HG03520 (cell line): ENCODE results near the gene SIGLEC6.
"Not testable (repeated sequence)": the region's sequence is repeated elsewhere in the genome, so short reads cannot be mapped to it uniquely, and the experiment has no call there.

Source experiments
- ATAC-seq: cut with Tn5 transposase; IDR thresholded peaks from one replicate; pipeline ENCODE4 v1.9.1; 2021; ENCODE audit warnings: mild to moderate bottlenecking, moderate library complexity; ENCODE audit not compliant: unreplicated experiment

SIGLEC6 gene

GRCh38 chr19:51513968-51514367, 17.5 kb downstream of the SIGLEC6 start:
- no peak for ATAC-seq

DNA sequence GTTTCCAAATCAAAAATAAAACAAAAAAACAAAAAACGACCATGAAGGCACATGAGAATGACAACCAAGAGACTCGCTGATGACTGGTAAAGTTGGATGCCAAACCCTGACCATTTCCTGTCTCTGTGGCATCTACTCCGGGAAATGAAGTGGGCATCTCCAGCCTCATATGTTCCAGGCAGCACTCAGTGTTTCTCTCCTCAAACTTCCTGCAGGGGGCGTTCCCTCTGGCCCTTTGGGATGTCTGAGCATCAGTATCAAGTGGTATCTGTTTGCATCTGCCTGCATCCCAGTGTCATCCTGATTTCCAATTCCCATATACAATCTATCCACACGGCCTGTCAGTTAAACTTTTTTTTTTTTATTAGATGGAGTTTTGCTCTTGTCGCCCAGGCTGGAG, 20.1 kb downstream of the SIGLEC6 start:
- no peak for ATAC-seq

- no peak for ATAC-seq
Observed at GRCh38 chr19:51509823-51510660, 21.4 kb downstream of the SIGLEC6 start.

GRCh38 chr19:51508059-51508733, 23.3 kb downstream of the SIGLEC6 start:
- no peak for ATAC-seq

GRCh38 chr19:51507640-51508058, 23.8 kb downstream of the SIGLEC6 start:
- ATAC-seq = no peak

- ATAC-seq = no peak
Observed at GRCh38 chr19:51507192-51507591, 24.3 kb downstream of the SIGLEC6 start.

DNA sequence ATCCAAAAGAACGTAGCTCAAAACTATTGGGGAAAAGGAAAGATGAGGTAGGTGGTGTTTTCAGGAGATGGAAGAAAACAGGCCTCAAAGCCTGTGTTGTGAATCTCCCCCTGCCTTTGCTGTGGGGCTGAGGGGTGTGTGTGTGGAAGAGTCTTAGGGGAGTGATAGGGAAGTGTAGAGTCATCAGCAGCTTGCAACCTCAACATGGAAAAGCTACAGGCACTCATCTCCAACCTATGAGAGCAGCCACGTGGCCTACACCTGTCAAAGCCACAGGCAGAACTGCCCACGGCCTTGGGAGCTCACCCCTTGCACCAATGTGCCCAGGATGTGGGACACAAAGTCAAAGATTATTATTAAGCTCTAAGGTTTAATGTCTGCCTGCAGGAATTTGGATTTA, 25.6 kb downstream of the SIGLEC6 start:
- no peak for ATAC-seq

GRCh38 chr19:51503896-51504295, 27.6 kb downstream of the SIGLEC6 start:
- no peak for ATAC-seq

GRCh38 chr19:51503286-51503817, 28.1 kb downstream of the SIGLEC6 start:
- ATAC-seq = no peak

- ATAC-seq = no peak
Observed at GRCh38 chr19:51501594-51502263, 29.7 kb downstream of the SIGLEC6 start, which contains the start of gene SIGLEC12. TSS of gene SIGLEC12 (minus strand) at chr19:51501800. CDS start at chr19:51501733, 67 bp downstream.

DNA sequence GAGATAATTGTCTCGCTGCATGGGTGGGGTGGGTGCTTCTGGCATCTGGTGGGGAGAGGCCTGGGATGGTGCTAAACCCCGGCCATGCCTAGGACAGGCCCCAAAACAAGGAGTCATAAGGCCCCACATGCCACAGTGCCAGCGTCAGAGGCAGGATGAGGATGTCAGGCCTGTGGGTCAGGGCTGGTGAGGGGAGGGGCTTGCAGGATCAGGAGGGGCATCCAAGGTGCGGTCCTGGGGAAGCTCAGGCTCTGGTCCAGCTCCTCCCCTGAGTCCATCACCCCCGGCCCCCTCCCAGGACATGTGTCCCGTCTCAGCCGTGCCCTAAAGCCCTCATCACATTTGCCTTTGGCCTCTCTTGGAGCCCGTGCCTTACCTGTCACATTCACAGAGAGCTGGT, 30.5 kb downstream of the SIGLEC6 start:
- not testable (repeated sequence) for ATAC-seq

GRCh38 chr19:51497666-51498065, 33.8 kb downstream of the SIGLEC6 start:
- no peak for ATAC-seq

DNA sequence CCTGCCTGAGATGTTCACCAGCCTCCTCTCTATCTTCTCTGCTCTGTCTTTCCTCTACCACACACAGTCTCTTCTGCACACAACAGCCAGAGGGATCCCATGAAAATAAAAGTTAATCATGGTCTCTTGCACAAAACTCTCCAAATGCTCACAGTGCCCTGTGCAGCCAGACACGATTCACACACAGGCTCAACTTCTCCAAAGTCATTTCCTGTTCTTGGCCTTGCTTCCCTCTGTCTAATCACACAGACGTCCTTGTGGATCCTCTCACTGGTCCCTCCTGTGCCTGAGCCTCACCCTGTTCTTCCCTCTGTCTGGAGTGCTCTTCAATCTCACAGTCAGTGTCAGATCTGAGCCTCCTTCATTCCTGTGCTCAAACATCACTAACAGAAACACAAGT, 37.7 kb downstream of the SIGLEC6 start:
- no peak for ATAC-seq

GRCh38 chr19:51491586-51491985, 39.9 kb downstream of the SIGLEC6 start:
- ATAC-seq = no peak

DNA sequence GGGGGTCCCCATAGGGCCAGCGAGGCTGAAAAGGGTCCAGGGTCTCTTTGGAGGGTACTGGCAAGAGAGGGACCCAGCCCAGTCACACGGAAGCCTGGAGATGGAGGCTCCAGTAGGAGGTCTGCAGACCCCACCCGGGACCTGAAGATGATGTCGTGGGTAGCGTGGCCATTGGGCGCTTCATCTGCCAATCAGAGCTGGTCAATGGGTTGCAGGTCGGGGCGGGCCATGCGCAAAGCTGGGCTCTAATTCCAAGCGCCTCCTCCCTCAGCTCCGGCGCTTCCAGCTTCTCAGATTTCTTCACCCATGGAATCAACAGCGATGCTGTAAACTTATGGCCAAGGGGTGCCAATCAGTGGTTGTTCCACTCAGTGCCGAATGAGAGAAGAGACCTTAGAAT, 40.8 kb downstream of the SIGLEC6 start:
- no peak for ATAC-seq

- ATAC-seq = no peak
Observed at GRCh38 chr19:51489113-51489512, 42.4 kb downstream of the SIGLEC6 start.

DNA sequence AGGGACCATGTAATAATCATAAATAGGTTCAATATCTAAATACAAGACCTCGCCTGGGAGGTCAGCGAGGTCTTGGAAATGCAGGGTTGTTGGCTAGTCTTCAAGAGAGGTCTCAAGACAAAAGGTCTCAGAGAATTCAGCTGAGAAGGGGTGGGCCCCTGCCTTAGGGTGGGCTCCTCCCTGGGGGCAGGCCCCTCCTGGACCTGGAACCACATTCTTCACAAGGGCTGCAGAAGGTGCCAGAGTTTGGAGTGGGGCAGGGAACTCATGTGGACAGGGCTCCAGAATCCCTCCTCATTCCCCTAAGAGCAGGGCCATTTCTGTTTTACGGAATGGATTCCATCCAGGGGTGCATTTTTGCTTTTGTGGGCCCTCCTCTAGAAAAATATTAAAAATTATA, 43.0 kb downstream of the SIGLEC6 start:
- ATAC-seq = no peak

- no peak for ATAC-seq
Observed at GRCh38 chr19:51485960-51486660, 45.4 kb downstream of the SIGLEC6 start.

DNA sequence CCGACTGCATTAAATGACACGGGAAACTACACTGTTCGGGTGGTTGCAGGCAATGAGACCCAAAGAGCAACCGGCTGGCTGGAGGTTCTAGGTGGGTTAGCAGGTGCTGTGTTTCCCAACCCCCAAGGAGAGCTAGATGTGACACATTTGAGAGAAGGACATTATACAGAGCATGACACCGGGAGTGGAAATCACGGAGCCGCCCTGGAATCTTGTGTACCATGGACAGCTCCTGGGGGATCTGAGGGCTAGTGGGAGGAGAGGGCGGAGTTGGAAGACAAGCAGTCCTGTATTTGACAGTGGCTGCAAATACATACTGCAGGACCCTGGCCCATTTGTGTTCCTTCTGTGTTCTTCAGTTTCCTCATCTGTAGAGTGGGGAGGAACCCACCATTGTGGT, 50.9 kb downstream of the SIGLEC6 start:
- no peak for ATAC-seq

DNA sequence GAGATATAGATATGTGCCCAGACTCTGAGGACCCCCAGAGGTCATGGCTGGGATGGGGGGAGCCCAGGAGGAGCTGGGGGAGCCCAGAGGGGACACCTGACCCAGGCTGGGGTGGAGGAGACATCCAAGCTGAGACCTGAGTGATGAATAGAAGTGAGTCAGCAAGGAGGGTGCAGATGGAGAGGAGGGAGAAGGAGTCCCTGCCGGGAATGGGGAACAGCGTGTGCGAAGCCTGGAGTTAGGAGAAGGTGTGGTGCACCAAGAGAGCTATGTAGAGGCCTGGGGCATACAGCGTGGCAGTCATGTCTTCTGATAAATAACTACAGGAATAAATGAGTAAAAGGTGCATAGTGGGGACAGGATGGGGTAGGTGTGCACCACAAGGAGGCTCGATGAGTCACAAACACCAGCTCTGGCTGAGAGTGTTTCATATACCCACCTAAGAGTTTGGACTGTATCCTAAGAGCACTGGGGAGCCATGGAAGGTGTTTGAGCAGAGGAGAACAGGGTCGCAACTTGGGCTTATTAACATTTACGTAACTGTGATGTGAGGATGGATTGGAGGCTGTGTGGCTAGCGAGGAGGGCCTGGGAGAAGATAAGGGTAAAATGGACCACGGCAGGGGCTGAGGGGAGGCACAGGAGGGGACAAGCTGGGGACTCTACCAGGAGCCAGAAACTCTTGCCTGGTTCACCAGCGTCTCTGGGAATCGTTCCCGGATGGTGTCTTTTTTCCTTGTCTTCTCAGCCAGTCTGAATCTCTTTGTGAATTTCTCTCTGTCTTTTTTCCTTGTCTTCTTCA, 51.7 kb downstream of the SIGLEC6 start:
- ATAC-seq = no peak
